DOHH2 (cell line): ENCODE data around the gene GLT1D1.

Source experiments
- H3F3A ChIP-seq: fragments of 200-600 bp; sonication (generic), shearing (Covaris generic); 2 replicates; pipeline ENCODE4 v1.6.0; 2016; ENCODE audit warnings: antibody characterized with exemption, mild to moderate bottlenecking; ENCODE audit not compliant: control insufficient read depth, insufficient read depth
- H3K27ac ChIP-seq: fragments of 200-600 bp; sonication (generic); 2 replicates; pipeline ENCODE4 v1.5.1; 2014; ENCODE audit warnings: low read depth, mild to moderate bottlenecking, low read length, moderate library complexity
- H3K27me3 ChIP-seq: fragments of 200-600 bp; sonication (generic); 2 replicates; pipeline ENCODE4 v1.6.1; 2014; ENCODE audit warnings: mild to moderate bottlenecking, low read length, mixed read lengths; ENCODE audit not compliant: control insufficient read depth
- H3K36me3 ChIP-seq: fragments of 200-600 bp; sonication (generic); 2 replicates; pipeline ENCODE4 v1.6.1; 2014; ENCODE audit warnings: mild to moderate bottlenecking, low read length, moderate library complexity, mixed read lengths; ENCODE audit not compliant: control insufficient read depth
- H3K4me1 ChIP-seq: fragments of 200-600 bp; sonication (generic); 2 replicates; pipeline ENCODE4 v1.6.1; 2014; ENCODE audit warnings: mild to moderate bottlenecking, low read length, mixed read lengths; ENCODE audit not compliant: control insufficient read depth
- H3K4me2 ChIP-seq: fragments of 200-600 bp; sonication (generic); 2 replicates; pipeline ENCODE4 v1.6.0; 2014; ENCODE audit warnings: mild to moderate bottlenecking, low read length, moderate library complexity
- H3K4me3 ChIP-seq: fragments of 200-600 bp; sonication (generic); 2 replicates; pipeline ENCODE4 v1.5.1; 2014; ENCODE audit warnings: mild to moderate bottlenecking, low read length, mixed read lengths
- H3K79me2 ChIP-seq: fragments of 200-600 bp; sonication (generic); 2 replicates; pipeline ENCODE4 v1.6.1; 2014; ENCODE audit warnings: mild to moderate bottlenecking, low read length, mixed read lengths; ENCODE audit not compliant: control insufficient read depth
- H3K9me2 ChIP-seq: fragments of 200-600 bp; sonication (generic); replicated peaks from 2 replicates; pipeline ENCODE4 v1.6.1; 2014; ENCODE audit warnings: mild to moderate bottlenecking, low read length, mixed read lengths; ENCODE audit not compliant: control insufficient read depth
- H3K9me3 ChIP-seq: fragments of 200-600 bp; sonication (generic); 2 replicates; pipeline ENCODE4 v1.6.1; 2014; ENCODE audit warnings: antibody characterized with exemption, low read length, mixed read lengths; ENCODE audit not compliant: control insufficient read depth, insufficient read depth
- H4K20me1 ChIP-seq: fragments of 200-600 bp; sonication (generic); 2 replicates; pipeline ENCODE4 v1.6.0; 2014; ENCODE audit warnings: low read depth, mild to moderate bottlenecking, antibody characterized with exemption, low read length, moderate library complexity; ENCODE audit not compliant: control insufficient read depth, insufficient read depth
- CTCF ChIP-seq: fragments of 200-600 bp; sonication (generic); IDR thresholded peaks from one replicate; pipeline ENCODE4 v1.5.1; 2014; ENCODE audit warnings: antibody characterized with exemption, mild to moderate bottlenecking, low read depth, low read length; ENCODE audit not compliant: poor library complexity, severe bottlenecking
- EZH2phosphoT487 ChIP-seq: fragments of 200-600 bp; sonication (generic); IDR thresholded peaks from 2 replicates; pipeline ENCODE4 v1.6.1; 2017; ENCODE audit warnings: borderline replicate concordance, mild to moderate bottlenecking, antibody characterized with exemption, low read length, moderate library complexity, mixed read lengths

Gene GLT1D1

GRCh38 chr12:128903236-128903635, 50.0 kb downstream of the GLT1D1 start:
- no peaks in the 10 kb centered on the region for H3K79me2 ChIP-seq
- no peaks in the 10 kb centered on the region for H3K9me3 ChIP-seq
- no peaks in the 10 kb centered on the region for H3K4me1 ChIP-seq
- TF ChIP-seq EZH2phosphoT487 (no peak), CTCF (no peak)
- no peaks in the 10 kb centered on the region for H3K36me3 ChIP-seq
- no peaks in the 10 kb centered on the region for H3K9me2 ChIP-seq
- H3F3A ChIP-seq: no peaks in the 10 kb centered on the region
- H3K4me3 ChIP-seq: no peak overlapping the region
- no peaks in the 10 kb centered on the region for H4K20me1 ChIP-seq
- no peak overlapping the region for H3K4me2 ChIP-seq
- no peaks in the 10 kb centered on the region for H3K27me3 ChIP-seq
- H3K27ac ChIP-seq: no peak overlapping the region

DNA sequence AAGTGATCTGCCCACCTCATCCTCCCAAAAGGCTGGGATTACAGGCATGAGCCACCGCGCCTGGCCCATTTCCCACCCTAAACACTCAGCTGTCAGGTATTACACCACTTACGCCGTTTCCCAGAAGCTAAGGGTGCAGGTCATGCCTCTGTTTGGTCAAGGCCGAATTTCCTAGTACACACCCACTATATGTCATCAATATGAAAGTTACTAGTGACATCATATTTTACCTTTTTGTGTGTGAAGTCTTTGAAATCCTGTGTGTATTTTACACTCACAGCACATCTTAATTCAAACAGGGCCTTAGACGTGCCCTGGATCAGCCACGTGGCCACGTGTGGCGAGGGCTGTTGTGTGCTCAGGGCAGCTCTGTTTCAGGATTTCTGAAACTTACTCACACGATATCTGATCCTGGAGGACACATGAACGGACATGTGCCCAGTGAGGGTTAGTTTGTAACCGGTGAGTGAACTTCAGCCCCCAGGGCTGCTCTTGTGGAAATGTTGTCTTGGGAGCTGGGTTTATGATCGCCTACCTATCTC, 51.8 kb downstream of the GLT1D1 start:
- Histone ChIP-seq H3K9me3 (no peaks in the 10 kb centered on the region), H3K4me1 (no peaks in the 10 kb centered on the region), H3F3A (no peaks in the 10 kb centered on the region), H3K36me3 (no peaks in the 10 kb centered on the region), H4K20me1 (no peaks in the 10 kb centered on the region), H3K4me3 (no peak overlapping the region), H3K4me2 (no peak overlapping the region), H3K27ac (no peak overlapping the region), H3K27me3 (peaks cover 5% of the 10 kb centered on the region; the same call in 1 of the 2 replicates), H3K79me2 (no peaks in the 10 kb centered on the region), H3K9me2 (no peaks in the 10 kb centered on the region)
- TF ChIP-seq EZH2phosphoT487 (no peak), CTCF (no peak)

DNA sequence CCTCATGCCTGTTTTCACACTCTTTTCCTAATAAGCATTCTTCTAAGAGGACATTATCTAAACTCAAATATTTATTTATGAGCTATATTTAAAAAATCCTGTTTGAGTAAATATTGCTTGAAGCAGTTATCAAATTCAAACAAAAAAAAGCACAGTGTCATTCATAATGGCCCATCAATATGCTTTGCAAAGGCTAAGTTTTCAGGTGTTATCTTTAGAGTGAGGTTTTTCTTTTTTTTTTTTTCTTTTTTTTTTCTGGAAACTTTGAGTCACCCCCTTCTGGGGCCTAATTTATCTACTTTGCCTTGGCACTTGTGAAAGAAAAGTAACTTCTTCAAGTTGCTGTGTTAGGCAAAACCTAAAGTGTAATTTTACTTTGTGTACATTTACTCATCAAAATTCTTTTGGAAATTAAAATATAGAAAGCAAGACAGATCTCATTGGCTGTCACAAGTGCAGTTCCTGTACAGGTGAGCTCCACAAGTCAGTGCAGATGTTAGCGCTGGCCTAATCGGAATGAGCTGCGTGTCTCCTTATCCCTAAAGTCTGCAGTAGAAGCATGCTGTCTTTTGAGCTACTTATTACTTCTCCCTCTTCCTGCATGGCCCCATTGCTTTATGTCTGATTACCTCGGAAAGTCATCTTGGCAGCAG, 53.3 kb downstream of the GLT1D1 start:
- Histone ChIP-seq H3K4me1 (no peaks in the 10 kb centered on the region), H4K20me1 (no peaks in the 10 kb centered on the region), H3K36me3 (no peaks in the 10 kb centered on the region), H3F3A (no peaks in the 10 kb centered on the region), H3K27me3 (peaks cover 5% of the 10 kb centered on the region; the same call in 1 of the 2 replicates), H3K4me2 (no peak overlapping the region), H3K27ac (no peak overlapping the region), H3K9me2 (no peaks in the 10 kb centered on the region), H3K4me3 (no peak overlapping the region), H3K79me2 (no peaks in the 10 kb centered on the region), H3K9me3 (no peaks in the 10 kb centered on the region)
- TF ChIP-seq CTCF: no peak
- no peak for TF ChIP-seq EZH2phosphoT487
